Measurements from ENCODE around the gene PGAP2.

- TF ChIP-seq CTCF (conservative IDR thresholded peaks at IDR 0.05; ENCODE audit: low read length) (no peak), EZH2phosphoT487 (IDR thresholded peaks at IDR 0.05; ENCODE audit: borderline replicate concordance) (no peak)
Measured at GRCh38 chr11:3796346-3796745, 12.0 kb upstream of the PGAP2 start.
